ENCODE measurements around the gene MNT.

MNT gene

GRCh38 chr17:2416010-2416734, 15.3 kb upstream of the MNT start:
- DNase-seq (ENCODE audit: low read depth in 4 of 4, low spot score in 1 of 4) = peak in 3 of 4 experiments; percentile 69 to 86 (median 76)

- no peak for DNase-seq (ENCODE audit: low read depth in 4 of 4, low spot score in 1 of 4)
These were observed 14.2 kb upstream of the MNT start for GRCh38 chr17:2415081-2415480.

DNA sequence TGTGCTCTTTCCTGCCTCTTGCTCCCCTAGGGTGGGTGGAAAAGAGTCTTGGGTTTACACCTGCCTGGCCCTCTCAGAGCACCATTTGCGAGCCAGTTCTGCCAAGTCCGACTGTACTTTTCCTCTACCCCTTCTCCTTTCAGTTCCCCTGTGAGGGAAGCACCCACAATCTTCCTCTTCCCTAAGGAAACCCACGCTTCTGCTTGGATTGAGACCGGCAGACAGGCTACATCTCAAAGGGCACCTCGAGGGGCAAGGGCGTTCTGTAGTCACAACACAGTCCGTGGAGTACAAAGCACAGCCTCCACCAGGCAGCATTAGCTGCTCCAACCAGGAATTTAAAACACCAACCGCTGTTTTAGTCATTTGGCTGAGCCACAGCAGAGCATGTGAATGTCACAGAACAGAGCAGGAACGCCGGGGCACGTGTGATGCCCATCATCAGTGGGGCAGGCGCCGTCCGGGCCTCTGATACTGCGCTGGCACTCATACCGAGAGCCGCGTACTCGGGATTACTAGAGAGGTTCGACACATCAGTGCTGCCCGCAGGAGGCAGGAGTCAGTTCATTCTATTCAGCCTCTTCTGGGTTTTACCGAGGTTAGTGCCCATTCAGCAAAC, 13.7 kb upstream of the MNT start:
- no peak for DNase-seq (ENCODE audit: low read depth in 4 of 4, low spot score in 1 of 4)

- no peak for DNase-seq (ENCODE audit: low read depth in 4 of 4, low spot score in 1 of 4)
These were observed 11.7 kb upstream of the MNT start for GRCh38 chr17:2412561-2413021.

DNA sequence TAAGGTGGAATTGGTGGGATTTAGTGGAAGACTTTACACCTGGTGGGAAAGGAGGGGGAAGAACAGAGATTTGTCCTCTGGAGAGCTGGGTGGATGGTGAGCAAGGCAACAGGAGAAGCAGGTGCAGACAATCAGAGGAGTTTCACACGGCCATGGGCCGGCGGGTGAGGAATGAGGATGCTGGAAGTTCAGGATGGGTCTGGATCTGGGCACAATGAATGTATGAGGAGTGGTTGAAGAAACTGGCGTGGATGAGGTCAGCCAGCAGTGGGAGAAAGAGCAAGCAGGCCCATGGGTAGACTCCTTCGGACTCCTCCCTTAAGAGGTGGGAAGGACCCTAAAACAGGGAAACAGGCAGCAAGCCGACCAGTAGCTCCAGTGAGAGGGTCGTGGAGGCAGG, 10.1 kb upstream of the MNT start:
- no peak for DNase-seq (ENCODE audit: low read depth in 4 of 4, low spot score in 1 of 4)

DNA sequence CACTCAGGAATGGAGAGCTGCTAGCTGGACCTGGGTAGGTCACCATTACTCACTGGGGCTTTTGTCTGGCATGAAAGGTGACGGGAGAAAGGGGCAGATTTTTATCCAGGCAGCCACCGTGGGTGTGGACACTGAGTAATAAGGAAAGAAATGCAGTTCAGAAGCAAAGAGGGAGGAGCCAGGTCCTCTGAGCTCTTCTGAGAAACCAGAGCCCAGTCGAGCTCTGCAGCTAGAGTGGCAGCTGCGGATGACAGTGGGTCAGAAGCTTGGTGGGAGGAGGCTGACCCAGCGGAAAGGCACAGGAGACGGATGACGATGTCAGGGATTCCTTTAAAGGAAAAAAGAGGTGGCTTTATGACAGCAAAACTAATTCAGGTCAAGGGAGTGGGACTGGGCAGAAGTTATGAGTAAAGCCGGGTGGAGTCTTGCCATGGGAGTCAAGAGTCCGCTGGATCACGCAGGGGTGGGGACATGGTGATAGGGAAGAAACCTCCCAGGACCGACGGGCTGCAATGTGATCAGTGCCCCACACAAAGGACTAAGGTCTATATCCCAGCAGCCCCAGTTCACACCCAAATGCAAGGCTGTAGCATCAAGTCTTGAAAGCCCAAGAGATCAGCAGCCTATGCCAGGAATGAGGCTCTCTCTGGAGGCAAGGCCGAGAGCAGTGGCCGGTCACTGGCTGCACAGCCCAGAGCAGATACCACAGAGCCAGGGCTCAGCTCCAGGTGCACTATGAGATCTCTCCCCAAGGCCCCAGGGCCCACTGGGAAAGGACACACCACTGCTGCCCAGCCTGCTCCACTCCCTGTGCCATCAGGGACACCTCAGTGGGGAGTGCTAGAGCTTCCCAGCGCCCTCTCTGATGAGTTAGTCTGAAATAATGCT, 6.3 kb upstream of the MNT start:
- DNase-seq (ENCODE audit: low read depth in 4 of 4, low spot score in 1 of 4) = no peak

DNA sequence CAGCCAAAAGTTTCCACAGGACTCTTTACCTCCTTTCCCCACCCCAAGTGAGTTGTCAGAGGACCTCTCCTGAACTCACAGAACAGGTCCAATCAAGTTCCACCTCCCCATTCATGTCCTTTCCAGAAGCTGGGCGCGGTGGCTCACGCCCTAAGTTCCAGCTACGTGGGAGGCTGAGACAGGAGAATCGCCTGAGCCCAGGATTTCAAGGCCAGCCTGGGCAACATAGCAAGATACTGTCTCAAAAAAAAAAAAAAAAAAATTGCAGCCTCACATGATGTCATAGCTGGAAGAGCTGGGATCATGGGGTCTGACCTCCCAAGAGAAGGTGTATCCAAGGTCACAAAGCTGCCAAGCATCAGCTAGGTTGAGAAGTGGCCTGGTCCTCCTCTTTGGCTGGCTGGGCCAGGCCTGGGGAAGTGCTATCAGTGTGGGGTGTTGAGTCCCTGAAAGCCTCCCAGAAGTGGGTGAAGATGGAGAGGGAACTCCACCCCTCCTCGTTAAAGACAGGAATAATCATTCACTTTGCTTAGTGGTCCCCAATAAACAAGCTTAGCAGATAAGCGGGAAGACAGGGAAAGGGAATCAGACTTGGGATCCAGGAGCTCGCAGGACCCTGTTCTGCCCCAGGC, 5.5 kb upstream of the MNT start:
- DNase-seq (ENCODE audit: low read depth in 4 of 4, low spot score in 1 of 4) = no peak

DNA sequence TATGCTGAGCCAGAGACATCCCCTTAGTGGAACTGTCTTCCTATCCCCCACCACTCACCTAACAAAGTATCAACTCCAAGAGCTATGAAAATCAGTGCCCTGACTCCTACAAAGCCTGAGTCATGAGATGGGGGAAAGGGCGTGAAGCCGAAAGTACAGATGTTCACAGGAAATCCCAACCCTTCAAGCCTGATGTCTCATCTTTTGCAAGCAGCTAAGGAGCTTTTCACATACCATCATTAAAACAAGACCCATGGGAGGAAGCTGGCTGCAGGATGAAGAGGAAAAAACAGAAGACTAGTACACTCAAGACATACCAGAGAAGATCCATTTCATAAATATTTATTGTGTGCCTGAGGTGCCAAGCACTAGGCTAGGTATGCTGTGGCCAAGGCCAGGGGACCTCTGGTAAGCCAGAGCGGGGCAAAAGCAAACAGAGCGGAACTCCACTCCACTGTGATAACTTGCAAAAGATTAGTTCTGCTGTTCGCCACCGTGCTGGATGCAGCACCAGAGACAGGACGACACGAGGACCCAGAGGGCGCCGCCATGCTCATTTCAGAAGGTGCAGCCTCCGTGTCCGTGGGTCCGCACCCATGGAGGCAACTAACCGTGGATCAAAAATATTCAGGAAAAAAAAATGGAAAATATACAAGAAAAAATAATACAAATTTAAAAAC, 4.5 kb upstream of the MNT start:
- DNase-seq (ENCODE audit: low read depth in 4 of 4, low spot score in 1 of 4) = no peak

- DNase-seq (ENCODE audit: low read depth in 4 of 4, low spot score in 1 of 4) = no peak
These were observed 2.2 kb upstream of the MNT start for GRCh38 chr17:2403044-2403443.

- no peak for DNase-seq (ENCODE audit: low read depth in 4 of 4, low spot score in 1 of 4)
These were observed 1.7 kb upstream of the MNT start for GRCh38 chr17:2402544-2402943.

DNA sequence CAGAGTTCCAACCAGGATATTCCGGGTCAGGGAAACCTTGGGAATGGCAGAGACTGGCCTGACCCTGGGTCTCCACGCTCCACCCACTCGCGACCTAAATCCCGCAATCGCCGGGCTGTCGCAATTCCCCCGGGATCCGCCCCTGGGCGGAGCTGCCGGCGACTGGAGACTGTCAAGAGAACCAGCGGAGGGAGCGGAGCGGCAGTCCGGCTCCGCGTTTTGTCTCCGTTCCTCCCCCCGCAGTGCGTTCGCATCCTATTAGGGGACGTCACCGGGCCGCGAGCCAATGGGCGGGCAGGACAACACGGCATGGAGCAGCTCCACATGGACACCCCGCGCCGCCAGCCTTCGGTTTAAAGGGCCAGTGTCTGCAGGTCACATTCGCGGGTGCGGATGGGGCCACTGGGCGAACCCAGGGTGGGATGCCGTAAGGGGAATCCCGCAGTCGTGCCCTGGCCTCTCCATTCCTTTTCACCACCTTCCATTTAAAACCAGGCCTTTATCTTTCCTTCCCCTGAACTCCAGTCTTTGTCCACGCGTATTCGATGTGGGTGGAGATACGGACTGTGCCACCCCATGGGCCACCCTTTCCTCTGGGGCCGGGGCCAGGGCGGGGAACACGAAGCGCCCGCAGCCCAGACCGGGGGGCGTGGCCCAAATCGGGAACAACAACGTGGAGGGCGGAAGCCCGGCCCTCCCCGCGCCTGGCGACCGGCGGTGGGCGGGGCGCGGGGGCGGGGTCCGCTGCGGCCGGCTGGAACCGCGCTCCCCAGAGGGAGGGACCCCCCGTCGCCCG, 764 bp upstream of the MNT start:
- peak; percentile 94 to 99 (median 98) for DNase-seq (ENCODE audit: low read depth in 4 of 4, low spot score in 1 of 4)

DNA sequence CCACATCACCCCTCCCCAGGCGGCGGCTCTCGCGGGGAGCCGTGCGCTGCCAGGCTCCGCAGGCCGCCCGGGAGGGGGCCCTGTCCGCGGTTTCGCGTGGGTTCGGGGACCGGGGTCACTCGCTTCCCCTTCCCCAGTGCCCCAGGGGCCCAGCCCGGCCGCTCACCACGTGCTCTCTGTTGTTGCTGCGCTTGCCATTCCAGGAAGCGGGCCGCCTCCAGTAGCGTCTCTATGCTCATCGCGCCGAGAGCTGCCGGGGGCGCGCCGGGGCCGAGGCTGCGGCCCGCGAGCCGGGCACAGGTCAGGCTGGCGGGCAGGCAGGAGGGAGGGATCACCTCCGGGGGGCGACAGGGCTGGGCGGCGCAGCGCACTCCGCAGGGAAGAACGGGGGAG, 390 bp downstream of the MNT start:
- peak in 2 of 4 experiments; percentile 34 to 56 for DNase-seq (ENCODE audit: low read depth in 4 of 4, low spot score in 1 of 4)

- DNase-seq (ENCODE audit: low read depth in 4 of 4, low spot score in 1 of 4) = peak; percentile 82 to 92 (median 86)
These were observed 1.0 kb downstream of the MNT start for GRCh38 chr17:2399572-2400473.

GRCh38 chr17:2398655-2399571, 1.9 kb downstream of the MNT start:
- DNase-seq (ENCODE audit: low read depth in 4 of 4, low spot score in 1 of 4) = peak in 1 of 4 experiments; percentile 26

DNA sequence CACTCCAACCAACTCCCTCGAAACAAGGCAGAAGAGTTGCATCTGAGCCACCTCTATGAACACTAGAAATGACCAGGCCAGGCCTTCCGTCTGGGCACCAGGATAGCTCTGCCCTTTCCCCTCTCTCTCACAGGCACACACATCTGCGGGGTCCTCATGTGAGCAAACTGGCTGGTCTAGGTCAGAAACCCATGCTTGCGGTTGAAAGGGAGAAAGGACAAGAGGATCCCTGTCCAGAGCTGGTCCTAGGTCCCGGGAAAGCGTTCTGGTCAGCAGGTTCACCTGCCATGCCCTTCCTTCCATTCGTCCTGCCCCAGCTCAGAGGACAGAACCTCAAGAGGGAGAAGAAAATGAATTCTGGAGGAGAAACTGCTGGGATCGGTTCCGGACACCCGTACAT, 2.7 kb downstream of the MNT start:
- no peak for DNase-seq (ENCODE audit: low read depth in 4 of 4, low spot score in 1 of 4)

DNA sequence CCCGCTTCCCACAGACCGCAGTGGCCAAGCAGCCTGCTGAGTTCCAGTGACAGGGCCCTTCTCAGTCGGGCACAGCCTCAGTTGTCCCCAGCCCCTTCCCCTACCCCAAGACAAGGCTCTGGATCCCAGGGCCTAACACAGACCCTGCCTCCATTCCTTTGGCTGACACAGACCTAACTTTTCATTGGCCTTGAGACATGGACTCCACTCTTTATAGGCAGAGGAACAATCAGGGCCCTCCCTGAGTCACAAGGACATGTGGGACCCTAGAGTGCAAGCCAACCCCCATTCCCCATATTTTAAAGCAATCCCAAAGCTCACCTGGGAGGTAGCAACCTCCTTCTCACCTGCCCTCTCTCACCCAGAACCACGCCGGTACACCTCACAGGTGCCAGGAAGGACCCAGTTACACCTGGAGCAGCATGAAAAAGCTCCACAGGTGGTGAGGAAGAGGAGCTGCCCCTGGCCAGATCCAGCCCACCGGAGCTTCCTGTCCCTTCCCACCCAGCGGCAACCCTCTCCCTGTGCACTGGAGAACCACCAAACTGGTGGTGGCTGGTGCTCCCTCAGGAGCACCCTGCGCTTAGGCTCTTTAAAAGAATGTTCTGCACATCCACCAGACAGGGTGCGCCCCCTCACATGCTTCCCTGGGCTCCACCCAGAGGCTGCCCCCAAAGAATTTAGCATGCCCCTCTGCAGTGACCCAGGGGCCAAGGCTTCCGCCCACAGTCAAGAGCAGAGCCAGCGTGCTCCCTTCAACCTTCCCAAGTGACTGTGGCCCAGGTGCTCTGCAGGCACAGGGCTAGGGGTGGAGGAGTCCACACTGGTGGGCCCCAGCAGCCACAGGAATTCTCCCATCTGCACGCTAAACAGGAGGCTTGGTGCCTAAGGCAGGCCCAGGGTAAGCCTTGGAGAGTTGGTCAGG, 3.4 kb downstream of the MNT start:
- DNase-seq (ENCODE audit: low read depth in 4 of 4, low spot score in 1 of 4) = no peak
